Hepatocyte (in vitro differentiated cells): ENCODE results near the gene C20orf141. TPM values are rescaled to one million over a fixed set of nuclear protein-coding genes. Genes with fewer than 3 reads are reported as not detected.

ENCODE experiments used
- DNase-seq: peaks from one replicate; pipeline ENCODE4 v3.0.0-alpha.2; 2016; ENCODE audit warnings: low spot score
- H2AFZ ChIP-seq: fragments of 200-600 bp; sonication (generic); 2 replicates; pipeline ENCODE4 v1.6.0; 2016; ENCODE audit warnings: antibody characterized with exemption, mild to moderate bottlenecking
- H3K27ac ChIP-seq: fragments of 200-600 bp; sonication (generic); 2 replicates; pipeline ENCODE4 v1.5.1; 2016; ENCODE audit warnings: mild to moderate bottlenecking
- H3K27me3 ChIP-seq: fragments of 200-600 bp; sonication (generic); 2 replicates; pipeline ENCODE4 v1.6.1; 2016
- H3K36me3 ChIP-seq: fragments of 200-600 bp; sonication (generic); replicated peaks from 2 replicates; pipeline ENCODE4 v1.5.1; 2016; ENCODE audit warnings: low read depth; ENCODE audit not compliant: insufficient read depth
- H3K4me1 ChIP-seq: fragments of 200-600 bp; sonication (generic); 2 replicates; pipeline ENCODE4 v1.5.1; 2016; ENCODE audit warnings: mild to moderate bottlenecking, moderate library complexity; ENCODE audit not compliant: insufficient read depth
- H3K4me2 ChIP-seq: fragments of 200-600 bp; sonication (generic); 2 replicates; pipeline ENCODE4 v1.6.0; 2016
- H3K4me3 ChIP-seq: fragments of 200-600 bp; sonication (generic); 2 replicates; pipeline ENCODE4 v1.5.1; 2016; ENCODE audit warnings: mild to moderate bottlenecking
- H3K79me2 ChIP-seq: fragments of 200-600 bp; sonication (generic); 2 replicates; pipeline ENCODE4 v1.6.0; 2017; ENCODE audit warnings: mild to moderate bottlenecking
- H3K9me2 ChIP-seq: fragments of 200-600 bp; sonication (generic); replicated peaks from 2 replicates; pipeline ENCODE4 v1.6.0; 2017; ENCODE audit warnings: mild to moderate bottlenecking; ENCODE audit not compliant: insufficient read depth
- H3K9me3 ChIP-seq: fragments of 200-600 bp; sonication (generic); 2 replicates; pipeline ENCODE4 v1.5.1; 2016; ENCODE audit warnings: low read depth, mild to moderate bottlenecking
- H4K20me1 ChIP-seq: fragments of 200-600 bp; sonication (generic); 2 replicates; pipeline ENCODE4 v1.6.0; 2016; ENCODE audit warnings: mild to moderate bottlenecking; ENCODE audit not compliant: insufficient read depth, poor library complexity, severe bottlenecking
- CTCF ChIP-seq: fragments of 200-600 bp; sonication (generic); IDR thresholded peaks from 2 replicates; pipeline ENCODE4 v1.5.1; 2016; ENCODE audit warnings: antibody characterized with exemption, mild to moderate bottlenecking; ENCODE audit not compliant: poor library complexity
- EZH2 ChIP-seq: fragments of 200-600 bp; sonication (generic); IDR thresholded peaks from 2 replicates; pipeline ENCODE4 v1.6.1; 2016; ENCODE audit warnings: antibody characterized with exemption, mild to moderate bottlenecking, borderline replicate concordance
- EZH2phosphoT487 ChIP-seq: fragments of 200-600 bp; sonication (generic); IDR thresholded peaks from one replicate; pipeline ENCODE4 v1.6.1; 2018; ENCODE audit warnings: antibody characterized with exemption, mild to moderate bottlenecking, low read depth, moderate library complexity; ENCODE audit not compliant: unreplicated experiment, severe bottlenecking
- WGBS: methylation state at CpG from one replicate; pipeline ENCODE4 v1.1.6; 2016; ENCODE audit warnings: low lambda C conversion rate; ENCODE audit errors: missing lambda C conversion rate; 5-methylcytosine and 5-hydroxymethylcytosine counted together
- polyA plus RNA-seq: library from polyadenylated mRNA; unstranded; fragments of >200 nt; fragmentation: Nextera tagmentation; extraction: Ambion mirVana; gene quantifications from 2 replicates; pipeline ENCODE4 v1.2.1, GENCODE V29; 2016
- total RNA-seq: library from RNA; depleted of rRNA; stranded (reverse); fragments of >200 nt; gene quantifications from 2 replicates; pipeline ENCODE4 v1.2.3, GENCODE V29; 2014

C20orf141 gene
- total and polyA plus RNA-seq, 2 experiments from 2014 or later: not detected

- no peak overlapping the region for H3K4me3 ChIP-seq
These were observed 21.3 kb upstream of the C20orf141 start for GRCh38 chr20:2793471-2793870.

GRCh38 chr20:2794202-2794748 is 20.5 kb upstream of the C20orf141 start:
- DNase-seq: no peak
- H3K27me3 ChIP-seq: peaks cover 16% of the 10 kb centered on the region
- no peak overlapping the region for H3K27ac ChIP-seq
- H3K36me3 ChIP-seq: no peaks in the 10 kb centered on the region
- TF ChIP-seq EZH2 (no peak), EZH2phosphoT487 (no peak), CTCF (no peak)
- H2AFZ ChIP-seq: no peak overlapping the region
- no peaks in the 10 kb centered on the region for H3K4me1 ChIP-seq
- no peaks in the 10 kb centered on the region for H3K9me2 ChIP-seq
- H3K4me3 ChIP-seq: no peak overlapping the region
- H4K20me1 ChIP-seq: no peaks in the 10 kb centered on the region
- H3K79me2 ChIP-seq: no peaks in the 10 kb centered on the region
- H3K9me3 ChIP-seq: no peaks in the 10 kb centered on the region
- no peak overlapping the region for H3K4me2 ChIP-seq
- WGBS: 92% methylated on average over 23 of the region's 23 CpGs

More at GRCh38 chr20:2793471-2793870, 21.3 kb upstream of the C20orf141 start:
- TF ChIP-seq EZH2 (no peak), EZH2phosphoT487 (no peak), CTCF (no peak)
- Histone ChIP-seq H2AFZ (no peak overlapping the region), H3K9me3 (no peaks in the 10 kb centered on the region), H3K36me3 (no peaks in the 10 kb centered on the region), H3K79me2 (no peaks in the 10 kb centered on the region), H3K27ac (no peak overlapping the region), H3K4me1 (no peaks in the 10 kb centered on the region), H3K4me2 (no peak overlapping the region), H3K9me2 (no peaks in the 10 kb centered on the region), H3K27me3 (peaks cover 14% of the 10 kb centered on the region), H4K20me1 (no peaks in the 10 kb centered on the region)
- no peak for DNase-seq
- 95% methylated on average over 6 of the region's 6 CpGs for WGBS

- no peak overlapping the region for H3K4me2 ChIP-seq
- DNase-seq: no peak
- H3K27ac ChIP-seq: no peak overlapping the region
- no peak overlapping the region for H2AFZ ChIP-seq
- TF ChIP-seq EZH2phosphoT487 (no peak), CTCF (no peak), EZH2 (no peak)
- H4K20me1 ChIP-seq: no peaks in the 10 kb centered on the region
- no peak overlapping the region for H3K4me3 ChIP-seq
- H3K79me2 ChIP-seq: no peaks in the 10 kb centered on the region
- H3K36me3 ChIP-seq: no peaks in the 10 kb centered on the region
- H3K4me1 ChIP-seq: peaks cover 1% of the 10 kb centered on the region
- no peaks in the 10 kb centered on the region for H3K9me2 ChIP-seq
- no peaks in the 10 kb centered on the region for H3K9me3 ChIP-seq
- 93% methylated on average over 11 of the region's 11 CpGs for WGBS
- H3K27me3 ChIP-seq: peaks cover 23% of the 10 kb centered on the region
These were observed 19.8 kb upstream of the C20orf141 start for GRCh38 chr20:2794866-2795447.
